LNCaP clone FGC (cell line): ENCODE measurements around the gene SAMD11.

Experiments
- DNase-seq: peaks from one replicate; pipeline ENCODE4 v3.0.0-alpha.2; 2011; ENCODE audit warnings: low read depth
- H3K4me3 ChIP-seq: 2 replicates; pipeline ENCODE4 v1.5.1; 2011; ENCODE audit warnings: mild to moderate bottlenecking, low read depth, low read length, control low read depth
- CTCF ChIP-seq: IDR thresholded peaks from 2 replicates; pipeline ENCODE4 v1.5.1; 2012; ENCODE audit warnings: mild to moderate bottlenecking; ENCODE audit not compliant: control insufficient read depth, insufficient read depth; ENCODE audit errors: extremely low read depth

SAMD11 gene

GRCh38 chr1:991895-992294, 68.2 kb downstream of the SAMD11 start:
- H3K4me3 ChIP-seq = no peak overlapping the region
- no peak for TF ChIP-seq CTCF
- DNase-seq = no peak

GRCh38 chr1:992362-992761, 68.6 kb downstream of the SAMD11 start:
- TF ChIP-seq CTCF = no peak
- no peak overlapping the region for H3K4me3 ChIP-seq
- DNase-seq = no peak

- H3K4me3 ChIP-seq = no peak overlapping the region
- no peak for TF ChIP-seq CTCF
- DNase-seq = no peak
Observed at GRCh38 chr1:993379-993995, 69.8 kb downstream of the SAMD11 start.
